GM19238 (cell line): Measurements from ENCODE around the gene EFNA2.
A peak's percentile ranks its signal among the peaks of the same experiment; 100 is the strongest.
"Not testable (repeated sequence)": the region's sequence is repeated elsewhere in the genome, so short reads cannot be mapped to it uniquely, and the experiment has no call there.

Source experiments
- DNase-seq: peaks from one replicate; pipeline ENCODE4 v3.0.0; 2011; ENCODE audit warnings: low spot score; ENCODE audit not compliant: insufficient read length

The EFNA2 gene

DNA sequence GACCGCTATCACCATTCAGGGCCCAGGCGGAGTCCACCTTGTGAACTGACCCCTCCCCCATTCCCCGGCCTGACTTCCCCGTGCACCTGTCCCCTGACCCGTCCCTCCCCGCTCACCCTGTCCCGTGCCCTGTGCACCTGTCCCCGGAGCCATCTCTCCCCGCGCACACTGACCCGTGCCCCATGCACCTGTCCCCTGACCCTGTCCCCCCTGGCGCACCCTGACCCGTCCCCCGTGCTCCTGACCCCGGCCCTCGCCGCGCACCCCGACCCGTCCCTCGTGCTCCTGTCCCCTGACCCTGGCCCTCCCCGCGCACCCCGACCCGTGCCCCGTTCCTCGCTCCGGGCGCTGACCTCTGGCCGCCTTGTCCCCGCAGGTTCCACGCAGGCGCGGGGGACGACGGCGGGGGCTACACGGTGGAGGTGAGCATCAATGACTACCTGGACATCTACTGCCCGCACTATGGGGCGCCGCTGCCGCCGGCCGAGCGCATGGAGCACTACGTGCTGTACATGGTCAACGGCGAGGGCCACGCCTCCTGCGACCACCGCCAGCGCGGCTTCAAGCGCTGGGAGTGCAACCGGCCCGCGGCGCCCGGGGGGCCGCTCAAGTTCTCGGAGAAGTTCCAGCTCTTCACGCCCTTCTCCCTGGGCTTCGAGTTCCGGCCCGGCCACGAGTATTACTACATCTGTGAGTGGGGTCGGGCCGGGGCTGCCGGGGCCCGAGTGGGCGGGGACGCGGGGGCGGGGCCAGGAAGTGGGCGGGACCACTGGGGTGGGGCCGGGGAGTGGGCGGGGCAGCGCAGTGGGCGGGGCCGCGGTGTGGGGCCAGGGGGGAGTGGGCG, 9.7 kb downstream of the EFNA2 start:
- peak; percentile 66 for DNase-seq

DNA sequence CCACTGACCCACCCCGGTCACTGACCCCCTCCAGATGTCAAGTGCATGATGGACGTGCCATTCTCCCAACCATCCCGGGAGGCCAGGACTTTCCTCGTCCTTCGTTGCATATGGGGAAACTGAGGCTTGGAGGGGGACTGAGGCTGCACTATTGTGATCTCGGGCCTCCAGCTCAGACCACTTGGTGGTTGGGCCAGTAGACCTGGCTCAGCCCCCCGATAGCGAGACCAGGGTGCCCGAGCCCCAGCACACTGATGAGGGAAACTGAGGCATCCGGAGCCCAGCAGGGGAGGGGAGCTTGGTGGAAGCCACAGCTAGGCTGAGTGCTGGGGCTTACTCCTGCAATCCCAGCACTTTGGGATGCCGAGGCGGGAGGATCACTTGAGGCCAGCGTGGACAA, 10.4 kb downstream of the EFNA2 start:
- no peak for DNase-seq

DNA sequence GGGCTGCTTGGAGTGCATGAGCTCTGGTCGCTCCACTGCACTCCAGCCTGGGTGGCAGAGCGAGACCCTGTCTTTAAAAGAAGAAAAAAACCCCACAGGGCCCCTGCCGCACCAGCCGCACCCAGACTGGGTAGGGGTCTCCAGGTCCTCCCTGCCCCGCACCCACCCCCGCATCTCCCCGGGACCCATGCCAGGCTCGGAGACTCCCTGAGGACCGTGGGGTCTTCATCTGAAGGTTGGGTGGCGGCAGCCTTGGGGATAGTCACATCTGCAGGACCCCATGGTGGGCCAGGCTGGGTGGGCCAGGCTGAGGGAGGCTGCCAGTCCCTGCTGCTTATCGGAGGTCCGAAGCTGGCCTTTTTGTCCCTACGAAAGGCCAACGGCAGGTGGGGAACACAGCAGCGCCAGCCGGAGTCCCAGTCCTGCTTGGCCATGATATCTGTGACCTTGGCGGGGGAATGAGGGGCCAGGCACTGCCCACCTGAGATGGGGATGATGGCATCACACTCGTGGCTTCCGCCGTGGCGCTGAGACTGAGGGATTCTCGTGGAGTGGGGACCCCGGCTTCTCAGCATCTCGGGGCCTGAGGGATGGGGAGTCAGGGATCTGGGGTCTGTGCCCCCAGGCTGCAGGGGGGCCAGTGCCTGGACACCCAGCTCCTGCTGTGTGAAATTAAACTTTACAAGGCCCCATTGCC, 11.1 kb downstream of the EFNA2 start:
- DNase-seq, result no peak

DNA sequence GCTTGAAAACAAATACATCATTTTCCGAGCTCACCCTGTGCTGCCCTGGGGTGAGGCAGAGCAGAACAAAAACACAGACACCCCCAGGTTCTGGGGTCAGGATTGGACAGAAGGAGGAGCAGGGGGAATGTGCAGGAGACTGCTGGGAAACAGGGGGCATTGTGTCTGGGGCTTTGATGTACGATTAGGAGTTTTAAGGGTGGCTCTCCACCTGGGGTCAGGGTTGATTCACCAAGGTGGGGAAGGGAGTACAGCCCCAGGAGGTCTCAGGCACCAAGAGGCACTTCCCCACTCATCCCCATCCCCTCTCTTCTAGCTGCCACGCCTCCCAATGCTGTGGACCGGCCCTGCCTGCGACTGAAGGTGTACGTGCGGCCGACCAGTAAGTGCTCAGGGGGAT, 12.6 kb downstream of the EFNA2 start:
- DNase-seq, result no peak

DNA sequence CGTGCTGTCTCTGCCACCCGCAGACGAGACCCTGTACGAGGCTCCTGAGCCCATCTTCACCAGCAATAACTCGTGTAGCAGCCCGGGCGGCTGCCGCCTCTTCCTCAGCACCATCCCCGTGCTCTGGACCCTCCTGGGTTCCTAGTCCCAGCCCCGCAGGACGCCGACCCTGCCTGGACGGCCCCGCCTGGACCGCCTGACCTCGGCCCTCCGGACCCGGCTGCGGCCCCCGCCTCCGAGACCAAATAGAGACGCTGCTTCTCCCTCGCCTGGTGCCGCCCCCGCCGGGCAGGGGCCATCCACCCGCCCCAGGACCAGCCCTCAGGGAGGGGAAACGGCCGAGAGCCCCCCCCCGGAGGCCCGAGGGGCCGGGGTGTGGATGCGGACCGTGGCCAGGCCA, 14.1 kb downstream of the EFNA2 start:
- DNase-seq, result no peak

DNA sequence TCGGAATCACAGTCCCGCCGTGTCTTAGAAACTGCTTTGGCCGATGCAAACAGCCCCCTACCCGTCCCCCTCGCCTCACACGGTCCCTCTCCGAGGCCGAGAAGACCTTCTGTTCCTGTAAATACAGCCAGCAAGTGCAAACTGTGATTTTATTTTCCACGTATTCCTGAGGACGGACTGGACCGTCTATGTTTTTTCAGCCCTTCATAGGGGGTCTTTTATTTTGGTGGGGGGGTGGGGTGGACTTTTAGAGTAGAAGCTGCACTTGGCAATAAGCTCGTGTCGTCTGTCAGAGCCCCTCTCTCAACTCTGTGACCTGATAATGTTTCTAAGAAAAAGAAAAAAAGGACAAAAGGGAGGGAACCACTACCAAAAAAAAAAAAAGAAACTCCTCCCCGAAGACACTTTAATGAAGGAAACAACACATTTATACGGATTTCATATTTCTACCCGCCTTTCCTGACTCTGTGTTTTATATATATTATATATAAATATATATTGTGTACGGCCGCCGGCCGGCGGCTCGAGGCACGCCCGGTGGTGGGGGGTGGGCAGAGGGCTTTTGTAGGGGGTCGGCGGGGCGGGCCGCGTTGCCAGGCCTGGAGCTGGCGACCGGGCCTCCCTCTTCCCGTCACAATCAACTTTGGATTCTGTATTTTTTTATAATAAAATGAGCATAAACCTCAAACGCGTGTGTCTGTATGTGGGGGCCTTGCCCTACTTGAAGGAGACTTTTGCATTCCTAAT, 15.2 kb downstream of the EFNA2 start:
- no peak for DNase-seq

DNA sequence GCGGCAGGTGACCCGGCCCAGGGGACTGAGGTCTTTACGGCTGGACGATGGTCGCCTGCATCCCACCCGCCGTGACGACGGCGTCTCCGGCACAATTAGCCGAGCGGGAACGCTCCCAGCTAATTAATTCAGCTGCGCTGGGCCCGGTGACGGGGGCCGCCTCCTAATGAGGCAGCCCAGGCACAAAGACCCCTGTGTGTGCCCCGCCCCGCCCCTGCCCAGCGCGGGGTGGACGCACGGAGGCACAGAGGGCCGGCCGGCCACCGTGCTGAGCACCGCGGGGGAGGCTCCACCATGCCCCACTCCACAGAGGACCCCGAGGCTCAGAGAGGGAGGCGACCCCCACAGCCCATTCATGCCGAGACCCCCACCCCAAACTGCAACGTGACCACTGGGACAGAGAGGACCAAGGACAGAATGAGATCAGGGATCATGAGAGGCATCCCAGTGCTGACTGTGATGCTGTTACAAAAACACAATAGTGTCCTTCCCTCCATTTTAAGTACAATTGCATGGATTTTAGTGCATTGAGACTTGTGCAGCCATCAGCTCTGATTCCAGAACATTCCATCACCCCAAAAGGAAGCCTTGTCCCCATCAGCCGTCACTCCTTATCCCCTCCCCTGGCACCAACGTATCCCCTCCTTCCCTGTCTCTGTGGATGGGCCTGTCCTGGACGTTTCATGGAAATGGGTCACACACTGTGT, 17.0 kb downstream of the EFNA2 start:
- no peak for DNase-seq

DNA sequence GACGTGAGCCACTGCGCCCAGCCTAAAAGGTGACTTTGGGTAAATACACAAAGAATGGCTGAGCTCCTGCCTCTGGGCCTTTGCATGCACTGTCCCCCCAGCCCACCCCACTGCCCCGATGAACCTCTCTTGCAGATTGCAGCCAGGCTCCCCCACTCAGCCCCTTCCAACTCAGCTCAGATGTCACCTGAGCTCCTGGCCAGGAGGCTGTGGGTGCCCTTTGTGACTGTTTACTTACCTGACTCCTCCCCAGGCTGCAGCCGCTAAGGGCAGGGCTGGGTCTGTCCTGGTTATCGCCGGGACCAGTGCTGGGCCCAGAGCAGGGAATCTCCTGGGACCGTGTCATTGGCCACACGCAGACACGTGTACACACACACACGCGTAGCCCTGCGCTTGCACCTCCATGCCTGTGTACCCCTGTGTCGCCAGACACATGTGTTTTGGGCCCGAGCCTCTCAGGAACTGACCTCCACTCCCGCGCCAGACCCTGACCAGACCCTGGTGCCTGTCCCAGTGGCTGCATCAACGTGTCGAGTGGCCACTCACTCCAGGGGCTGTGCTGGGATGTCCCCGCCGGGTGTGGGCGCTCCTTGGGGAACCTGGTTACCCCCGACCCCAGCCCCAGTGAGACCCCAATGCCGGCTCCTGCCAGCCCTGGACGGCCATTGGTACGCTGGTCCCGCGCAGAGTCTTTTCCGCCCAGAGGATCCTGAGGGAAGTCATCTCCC, 18.7 kb downstream of the EFNA2 start:
- DNase-seq, result no peak

DNA sequence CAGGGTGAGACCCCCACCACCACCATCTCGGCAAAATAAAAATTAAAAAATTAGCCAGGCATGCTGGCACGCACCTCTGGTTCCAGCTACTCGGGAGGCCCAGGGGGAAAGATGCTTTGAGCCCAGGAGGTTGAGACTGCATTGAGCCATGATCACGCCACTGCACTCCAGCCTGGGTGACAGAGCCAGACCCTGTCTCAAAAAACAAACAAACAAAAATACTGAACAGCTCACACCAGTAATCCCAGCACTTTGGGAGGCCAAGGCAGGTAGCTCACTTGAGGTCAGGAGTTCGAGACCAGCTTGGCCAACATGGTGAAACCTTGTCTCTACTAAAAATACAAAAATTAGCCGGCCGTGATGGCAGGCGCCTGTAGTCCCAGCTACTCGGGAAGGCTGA, 19.7 kb downstream of the EFNA2 start:
- not testable (repeated sequence) for DNase-seq

DNA sequence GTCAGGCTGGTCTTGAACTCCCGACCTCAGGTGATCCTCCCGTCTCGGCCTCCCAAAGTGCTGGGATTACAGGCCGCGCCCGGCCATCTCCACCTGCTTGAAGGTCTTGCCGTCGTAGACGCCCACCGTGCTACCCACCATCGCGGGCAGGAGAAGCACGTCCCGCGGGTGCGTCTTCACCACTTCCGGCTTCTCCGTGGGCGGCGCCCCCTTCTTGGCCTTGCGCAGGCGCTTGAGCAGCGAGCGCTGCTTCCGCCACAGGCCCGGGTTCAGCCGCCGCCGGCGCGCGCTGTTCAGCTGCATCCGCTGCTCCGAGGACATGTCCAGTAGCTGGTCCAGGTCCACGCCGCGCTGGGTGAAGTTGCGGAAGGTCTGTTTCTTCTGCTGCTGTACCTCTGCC, 21.6 kb downstream of the EFNA2 start:
- DNase-seq, result no peak

DNA sequence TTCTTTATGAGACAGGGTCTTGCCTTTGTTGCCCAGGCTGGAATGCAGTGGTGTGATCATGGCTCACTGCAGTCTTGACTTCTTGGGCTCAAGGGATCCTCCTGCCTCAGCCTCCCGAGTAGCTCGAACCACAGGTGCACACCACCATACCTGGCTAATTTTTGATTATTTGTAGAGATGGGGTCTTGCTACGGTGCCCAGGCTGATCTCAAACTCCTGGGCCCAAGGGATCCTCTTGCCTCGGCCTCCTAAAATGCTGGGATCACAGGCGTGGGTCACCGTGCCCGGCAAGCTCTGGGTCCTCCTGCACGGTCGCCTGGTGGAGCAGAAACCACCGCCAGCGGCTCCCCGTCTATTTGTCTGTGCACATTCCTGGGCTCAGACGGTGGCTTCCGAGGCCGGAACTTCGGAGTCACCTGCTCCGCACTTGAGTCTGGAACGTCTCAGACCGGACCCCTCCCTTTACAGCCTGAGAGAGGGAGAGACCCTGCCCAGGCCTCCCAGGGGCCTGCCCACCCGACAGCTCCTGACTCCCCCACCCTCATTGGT, 22.2 kb downstream of the EFNA2 start:
- DNase-seq, result no peak

DNA sequence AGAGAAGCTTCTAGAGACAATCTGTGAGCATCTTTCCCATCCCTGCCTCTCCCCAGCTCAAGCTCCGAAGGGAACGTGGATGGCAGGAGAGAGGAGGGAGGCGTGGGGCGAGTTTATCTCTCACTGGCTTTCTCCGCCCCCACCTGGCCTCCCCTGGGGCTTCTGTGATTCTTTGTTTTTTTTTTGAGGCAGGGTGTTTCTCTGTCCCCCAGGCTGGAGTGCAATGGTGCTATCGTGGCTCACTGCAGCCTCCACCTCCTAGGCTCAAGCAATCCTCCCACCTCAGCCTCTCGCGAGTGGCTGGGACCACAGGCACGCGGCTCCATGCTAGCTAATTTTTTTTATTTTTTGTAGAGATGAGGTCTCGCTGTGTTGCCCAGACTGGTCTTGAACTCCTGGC, 23.0 kb downstream of the EFNA2 start:
- DNase-seq, result no peak

DNA sequence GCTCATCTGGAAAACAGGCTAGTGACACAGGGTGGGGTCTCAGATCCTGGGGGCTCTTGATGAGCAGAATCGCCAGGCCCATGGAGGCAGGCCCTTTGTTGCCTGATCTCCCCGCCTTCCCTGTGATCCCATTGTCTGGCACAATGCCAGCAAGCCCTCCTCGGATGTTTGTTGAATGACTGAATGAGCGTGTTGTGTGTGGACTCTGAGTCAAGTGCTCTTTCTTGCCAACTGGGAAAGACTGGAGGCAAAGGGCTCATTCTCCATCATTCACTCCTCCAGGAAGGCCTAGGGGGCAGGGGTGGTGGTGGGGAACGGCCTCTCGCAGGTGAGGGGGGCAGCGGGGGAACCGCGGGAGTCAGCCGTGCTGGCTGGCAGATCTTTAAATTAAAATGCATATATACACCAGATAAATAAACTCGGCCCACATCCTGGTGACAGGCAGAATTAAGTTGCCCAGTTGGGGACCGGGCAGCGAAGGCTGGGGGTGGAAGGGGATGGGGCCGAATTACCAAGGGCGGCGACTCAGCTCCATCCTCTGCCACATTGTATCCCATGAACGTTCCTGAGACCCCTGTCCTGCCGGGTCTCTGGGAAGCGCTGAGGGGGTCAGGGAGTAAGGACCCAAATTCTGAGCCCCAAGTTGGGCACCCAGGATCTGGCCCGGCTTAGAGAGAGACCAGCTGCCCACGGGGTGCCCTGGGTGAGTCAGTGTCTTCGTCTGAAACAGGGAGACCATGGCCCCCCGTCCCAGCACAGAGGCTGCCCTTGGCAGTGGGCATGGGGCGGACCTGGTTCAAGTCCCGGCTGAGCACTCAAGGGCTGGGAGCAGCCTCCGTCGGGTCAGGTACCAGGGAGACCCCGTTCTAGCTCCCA, 24.5 kb downstream of the EFNA2 start:
- no peak for DNase-seq

DNA sequence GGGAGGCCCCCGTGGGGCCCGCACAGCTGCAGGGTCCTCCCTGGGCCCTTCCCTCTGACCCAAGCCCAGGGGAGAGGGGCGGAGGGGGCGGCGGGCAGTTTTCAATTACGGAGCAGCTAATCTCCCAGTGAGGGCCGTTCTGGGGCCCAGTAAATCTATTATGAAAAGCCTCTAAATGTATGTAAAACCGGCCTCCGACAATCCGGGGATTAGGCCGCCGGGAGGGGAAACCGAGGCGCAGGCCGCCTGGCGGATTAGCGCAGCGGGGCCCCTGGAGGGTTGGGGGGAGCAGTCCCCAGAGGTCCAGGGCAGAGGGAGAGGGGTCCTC, 25.1 kb downstream of the EFNA2 start:
- DNase-seq, result no peak

DNA sequence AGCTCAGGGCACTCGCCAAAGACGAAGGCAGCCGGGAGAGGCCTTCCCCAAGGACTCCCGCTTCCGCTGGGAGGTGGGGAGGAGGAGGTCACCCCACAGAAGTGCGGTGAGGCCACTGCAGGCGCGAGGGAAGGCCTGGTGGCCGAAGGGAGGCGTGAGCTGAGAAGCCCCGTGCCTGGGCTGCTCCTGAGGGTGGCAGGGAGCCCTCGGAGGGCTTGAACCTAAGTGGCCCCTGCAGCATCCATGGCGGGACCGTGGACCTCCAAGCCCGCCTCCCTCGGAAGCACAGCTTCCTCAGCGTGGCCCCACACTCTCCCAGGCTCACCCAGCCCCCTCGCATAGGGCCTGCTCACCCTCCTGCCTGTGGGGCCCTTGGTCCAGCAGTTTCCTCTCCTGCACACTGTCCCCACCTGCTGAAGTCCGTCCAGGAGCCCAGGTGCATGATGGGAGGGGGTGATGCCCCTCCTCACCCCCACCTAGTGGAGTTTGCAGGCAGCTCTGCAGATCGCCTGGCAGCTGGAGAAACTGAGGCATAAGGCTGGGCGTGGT, 25.9 kb downstream of the EFNA2 start:
- DNase-seq, result no peak

DNA sequence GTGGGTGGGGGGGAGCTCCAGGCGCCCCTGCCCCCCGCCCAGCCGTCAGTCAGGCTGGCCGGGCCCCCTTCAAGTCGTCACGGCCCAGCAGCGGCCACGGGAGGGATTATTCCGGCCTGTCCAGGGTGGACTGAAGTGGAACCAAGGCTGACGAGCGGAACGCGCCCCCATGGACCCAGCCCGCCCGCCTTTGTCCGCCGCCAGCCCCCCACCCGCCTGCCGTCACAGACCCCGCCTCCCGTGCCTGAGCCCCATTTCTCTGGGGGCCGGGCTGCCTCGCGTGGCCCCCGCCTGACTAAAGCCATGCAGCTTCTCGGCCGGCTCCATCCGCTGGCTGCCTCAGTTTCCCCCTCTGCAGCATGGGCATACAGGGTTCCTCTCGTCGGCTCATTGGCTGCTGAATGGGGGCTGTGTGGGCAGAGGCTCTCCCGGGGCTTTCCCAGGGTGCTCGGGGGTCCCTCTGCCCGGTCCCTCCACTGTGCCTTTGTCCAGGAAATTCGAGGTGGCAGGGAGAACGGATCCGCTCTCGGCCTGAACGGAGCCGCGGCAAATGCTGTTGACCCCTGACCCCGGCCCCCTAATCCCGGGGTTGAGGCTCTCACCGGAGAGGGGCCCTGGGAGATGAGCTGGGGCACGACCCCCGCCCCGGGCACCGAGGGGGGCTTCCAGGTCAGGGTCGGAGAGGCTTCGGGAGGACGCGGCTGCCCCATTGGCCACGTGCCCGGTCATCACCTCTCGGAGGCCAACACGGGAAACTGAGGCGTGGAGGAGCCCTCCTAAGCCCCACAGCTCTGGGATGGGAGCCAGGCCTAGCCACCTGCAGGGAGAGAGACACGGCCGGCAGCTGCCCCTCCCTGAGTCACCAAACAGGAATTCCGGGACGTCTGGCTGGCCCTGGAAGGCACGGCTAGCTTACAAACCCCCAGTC, 27.4 kb downstream of the EFNA2 start:
- no peak for DNase-seq

DNA sequence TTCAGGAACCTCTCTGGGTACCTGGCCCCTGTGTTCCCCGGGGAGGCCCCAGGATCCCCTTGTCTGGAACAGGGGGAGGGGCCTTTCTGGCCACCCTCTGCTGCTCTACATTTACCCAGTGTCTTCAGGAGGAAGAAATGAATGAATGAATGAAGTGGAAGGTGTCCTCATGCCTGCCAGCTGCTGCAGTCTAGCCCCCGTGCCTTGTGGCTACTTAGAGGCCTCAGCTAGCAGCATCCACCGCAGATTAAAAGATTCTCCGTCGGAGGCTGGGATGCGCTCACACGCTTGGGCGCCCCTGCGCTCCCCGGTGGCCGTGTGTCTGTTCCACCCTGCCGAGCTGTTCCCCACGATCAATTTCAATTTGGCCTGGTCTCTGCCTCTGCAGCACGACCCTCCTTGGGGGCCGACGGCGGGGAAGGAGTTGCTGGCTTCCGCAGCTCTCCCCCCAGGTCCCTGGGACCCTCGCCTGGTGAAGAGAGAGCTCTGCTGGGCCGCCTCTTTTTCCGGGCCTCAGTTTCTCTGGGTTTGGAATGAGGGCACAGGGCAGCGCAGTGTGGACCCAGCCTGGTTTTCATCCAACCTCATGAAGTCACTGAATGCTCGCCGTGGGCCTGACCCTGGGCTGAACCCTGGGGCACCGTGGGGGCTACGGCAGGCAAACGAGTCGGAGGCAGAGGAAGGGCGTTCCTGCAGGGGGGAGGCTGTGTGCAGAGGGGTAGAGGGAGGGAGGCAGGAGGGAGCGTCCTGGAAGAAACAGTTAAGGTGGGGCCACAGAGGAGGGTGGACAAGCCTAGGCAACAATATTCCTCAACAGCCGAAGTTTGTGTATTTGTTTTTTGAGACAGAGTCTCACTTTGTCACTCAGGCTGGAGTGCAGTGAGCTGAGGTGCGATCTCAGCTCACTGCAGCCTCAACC, 28.3 kb downstream of the EFNA2 start:
- DNase-seq, result no peak
